ENCODE results near the gene SYNGAP1. TPM values are rescaled to one million over a fixed set of nuclear protein-coding genes. Genes with fewer than 3 reads are reported as not detected.

The SYNGAP1 gene
- total RNA-seq, 1 donor from 2014 or later = 14.1 TPM

- Mint-ChIP-seq H3K27me3 (ENCODE audit: insufficient read depth, low read depth) (peaks cover 5% of the 10 kb centered on the region), H3K27ac (no peak overlapping the region), H3K4me3 (no peak overlapping the region), H3K9me3 (peaks cover 4% of the 10 kb centered on the region), H3K4me1 (peaks cover 7% of the 10 kb centered on the region), H3K36me3 (no peaks in the 10 kb centered on the region)
- Histone ChIP-seq H3F3A (ENCODE audit: low read depth) (no peaks in the 10 kb centered on the region), H3K79me2 (ENCODE audit: low read depth) (no peaks in the 10 kb centered on the region), H3K27ac (no peak overlapping the region), H3K4me3 (no peak overlapping the region), H3K27me3 (no peaks in the 10 kb centered on the region), H4K20me1 (ENCODE audit: low read depth) (no peaks in the 10 kb centered on the region), H3K9ac (no peak overlapping the region), H3K4me1 (no peaks in the 10 kb centered on the region), H2AFZ (replicated peaks) (no peak overlapping the region), H3K36me3 (no peaks in the 10 kb centered on the region), H3K9me3 (ENCODE audit: low read depth) (no peaks in the 10 kb centered on the region), H3K4me2 (no peak overlapping the region)
- TF ChIP-seq EZH2 (IDR thresholded peaks at IDR 0.05) (no peak), EZH2phosphoT487 (IDR thresholded peaks at IDR 0.05) (no peak)
- TF ChIP-seq, protein P1, sequence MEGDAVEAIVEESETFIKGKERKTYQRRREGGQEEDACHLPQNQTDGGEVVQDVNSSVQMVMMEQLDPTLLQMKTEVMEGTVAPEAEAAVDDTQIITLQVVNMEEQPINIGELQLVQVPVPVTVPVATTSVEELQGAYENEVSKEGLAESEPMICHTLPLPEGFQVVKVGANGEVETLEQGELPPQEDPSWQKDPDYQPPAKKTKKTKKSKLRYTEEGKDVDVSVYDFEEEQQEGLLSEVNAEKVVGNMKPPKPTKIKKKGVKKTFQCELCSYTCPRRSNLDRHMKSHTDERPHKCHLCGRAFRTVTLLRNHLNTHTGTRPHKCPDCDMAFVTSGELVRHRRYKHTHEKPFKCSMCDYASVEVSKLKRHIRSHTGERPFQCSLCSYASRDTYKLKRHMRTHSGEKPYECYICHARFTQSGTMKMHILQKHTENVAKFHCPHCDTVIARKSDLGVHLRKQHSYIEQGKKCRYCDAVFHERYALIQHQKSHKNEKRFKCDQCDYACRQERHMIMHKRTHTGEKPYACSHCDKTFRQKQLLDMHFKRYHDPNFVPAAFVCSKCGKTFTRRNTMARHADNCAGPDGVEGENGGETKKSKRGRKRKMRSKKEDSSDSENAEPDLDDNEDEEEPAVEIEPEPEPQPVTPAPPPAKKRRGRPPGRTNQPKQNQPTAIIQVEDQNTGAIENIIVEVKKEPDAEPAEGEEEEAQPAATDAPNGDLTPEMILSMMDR (IDR thresholded peaks at IDR 0.05) = no peak
- no peak for DNase-seq (ENCODE audit: low spot score)
These were observed 68.5 kb downstream of the SYNGAP1 start for GRCh38 chr6:33488339-33488738.

- H3K27me3 Mint-ChIP-seq (ENCODE audit: insufficient read depth, low read depth) = peaks cover 5% of the 10 kb centered on the region
- no peak overlapping the region for H3K9ac ChIP-seq
- no peaks in the 10 kb centered on the region for H3K9me3 ChIP-seq (ENCODE audit: low read depth)
- H3K36me3 ChIP-seq = no peaks in the 10 kb centered on the region
- no peaks in the 10 kb centered on the region for H4K20me1 ChIP-seq (ENCODE audit: low read depth)
- no peaks in the 10 kb centered on the region for H3K27me3 ChIP-seq
- H3K9me3 Mint-ChIP-seq = peaks cover 4% of the 10 kb centered on the region
- H3K4me1 ChIP-seq = no peaks in the 10 kb centered on the region
- TF ChIP-seq EZH2 (IDR thresholded peaks at IDR 0.05) (no peak), EZH2phosphoT487 (IDR thresholded peaks at IDR 0.05) (no peak)
- TF ChIP-seq, protein P1 (IDR thresholded peaks at IDR 0.05) = no peak
- no peak overlapping the region for H3K4me2 ChIP-seq
- no peak for DNase-seq (ENCODE audit: low spot score)
- no peak overlapping the region for H3K27ac Mint-ChIP-seq
- no peaks in the 10 kb centered on the region for H3F3A ChIP-seq (ENCODE audit: low read depth)
- no peak overlapping the region for H3K4me3 Mint-ChIP-seq
- H3K4me1 Mint-ChIP-seq = peaks cover 7% of the 10 kb centered on the region
- H3K36me3 Mint-ChIP-seq = no peaks in the 10 kb centered on the region
- no peak overlapping the region for H3K27ac ChIP-seq
- H3K79me2 ChIP-seq (ENCODE audit: low read depth) = no peaks in the 10 kb centered on the region
- peak overlapping the region; percentile 30 for H2AFZ ChIP-seq (replicated peaks)
- no peak overlapping the region for H3K4me3 ChIP-seq
These were observed 70.3 kb downstream of the SYNGAP1 start for GRCh38 chr6:33490198-33490597.

DNA sequence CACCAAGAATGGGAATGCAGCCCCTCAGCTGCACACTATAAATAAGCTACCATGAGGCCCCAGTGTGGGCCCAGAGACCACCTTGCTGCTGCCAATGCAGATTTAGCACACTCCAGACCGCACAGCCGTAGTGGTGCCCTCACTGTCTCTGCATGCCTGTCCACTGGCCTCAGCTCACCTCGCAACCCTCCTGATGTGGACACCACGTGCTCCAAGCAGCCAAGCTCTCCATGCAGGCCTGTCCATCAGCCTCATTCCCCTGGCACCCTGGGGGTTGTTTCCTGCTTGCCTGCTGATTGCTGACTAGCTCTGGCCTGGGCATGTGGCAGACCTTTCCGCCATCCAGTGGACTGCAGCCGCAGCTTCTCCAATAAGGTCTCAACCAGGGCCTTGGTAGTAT is 70.8 kb downstream of the SYNGAP1 start:
- Histone ChIP-seq H2AFZ (replicated peaks) (peak overlapping the region; percentile 30), H3K27ac (no peak overlapping the region), H3F3A (ENCODE audit: low read depth) (no peaks in the 10 kb centered on the region), H3K79me2 (ENCODE audit: low read depth) (no peaks in the 10 kb centered on the region), H3K27me3 (no peaks in the 10 kb centered on the region), H3K9me3 (ENCODE audit: low read depth) (no peaks in the 10 kb centered on the region), H4K20me1 (ENCODE audit: low read depth) (no peaks in the 10 kb centered on the region), H3K4me1 (no peaks in the 10 kb centered on the region), H3K4me3 (no peak overlapping the region), H3K9ac (no peak overlapping the region), H3K4me2 (no peak overlapping the region), H3K36me3 (no peaks in the 10 kb centered on the region)
- Mint-ChIP-seq H3K4me1 (peaks cover 7% of the 10 kb centered on the region), H3K27me3 (ENCODE audit: insufficient read depth, low read depth) (peaks cover 5% of the 10 kb centered on the region), H3K9me3 (peaks cover 4% of the 10 kb centered on the region), H3K36me3 (no peaks in the 10 kb centered on the region), H3K4me3 (no peak overlapping the region), H3K27ac (no peak overlapping the region)
- TF ChIP-seq EZH2 (IDR thresholded peaks at IDR 0.05) (no peak), EZH2phosphoT487 (IDR thresholded peaks at IDR 0.05) (no peak)
- TF ChIP-seq, protein P1 (IDR thresholded peaks at IDR 0.05) = no peak
- no peak for DNase-seq (ENCODE audit: low spot score)
